ENCODE results near the gene ANGPTL5.

DNA sequence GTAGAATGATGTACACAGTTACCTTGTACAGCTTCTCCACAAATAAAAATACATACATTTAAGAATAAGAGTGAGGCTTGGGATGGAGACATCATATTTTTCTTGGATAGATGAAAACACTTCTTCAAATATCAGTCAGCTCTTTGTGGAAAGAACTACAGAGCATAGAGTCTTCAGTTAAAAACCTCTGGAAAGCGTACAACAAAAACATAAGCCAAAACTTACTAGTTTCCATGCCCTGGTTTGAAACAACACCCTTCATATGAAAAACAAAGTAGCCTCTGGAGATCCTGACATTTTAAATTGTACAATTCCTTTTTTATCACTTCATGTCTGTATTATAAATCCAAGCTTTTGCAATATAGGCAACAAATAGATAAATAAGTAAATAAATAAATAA, 8.5 kb downstream of the ANGPTL5 start:
- TF ChIP-seq, protein P1, sequence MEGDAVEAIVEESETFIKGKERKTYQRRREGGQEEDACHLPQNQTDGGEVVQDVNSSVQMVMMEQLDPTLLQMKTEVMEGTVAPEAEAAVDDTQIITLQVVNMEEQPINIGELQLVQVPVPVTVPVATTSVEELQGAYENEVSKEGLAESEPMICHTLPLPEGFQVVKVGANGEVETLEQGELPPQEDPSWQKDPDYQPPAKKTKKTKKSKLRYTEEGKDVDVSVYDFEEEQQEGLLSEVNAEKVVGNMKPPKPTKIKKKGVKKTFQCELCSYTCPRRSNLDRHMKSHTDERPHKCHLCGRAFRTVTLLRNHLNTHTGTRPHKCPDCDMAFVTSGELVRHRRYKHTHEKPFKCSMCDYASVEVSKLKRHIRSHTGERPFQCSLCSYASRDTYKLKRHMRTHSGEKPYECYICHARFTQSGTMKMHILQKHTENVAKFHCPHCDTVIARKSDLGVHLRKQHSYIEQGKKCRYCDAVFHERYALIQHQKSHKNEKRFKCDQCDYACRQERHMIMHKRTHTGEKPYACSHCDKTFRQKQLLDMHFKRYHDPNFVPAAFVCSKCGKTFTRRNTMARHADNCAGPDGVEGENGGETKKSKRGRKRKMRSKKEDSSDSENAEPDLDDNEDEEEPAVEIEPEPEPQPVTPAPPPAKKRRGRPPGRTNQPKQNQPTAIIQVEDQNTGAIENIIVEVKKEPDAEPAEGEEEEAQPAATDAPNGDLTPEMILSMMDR (IDR thresholded peaks at IDR 0.05) = no peak
- no peak for TF ChIP-seq POLR2A (IDR thresholded peaks at IDR 0.05)

Measured in Peyer's patch (tissue), 4 donors.